NCI-H526 (cell line): ENCODE data around the gene ARID4B.
A peak's percentile ranks its signal among the peaks of the same experiment; 100 is the strongest.
"Not testable (repeated sequence)": the region's sequence is repeated elsewhere in the genome, so short reads cannot be mapped to it uniquely, and the experiment has no call there.

Experiments
- DNase-seq, 2 experiments: peaks; one replicate each; lab custom pipeline; 2025; lab: John Stamatoyannopoulos, UW

ARID4B gene

GRCh38 chr1:235296729-235297128 lies 31.2 kb downstream of the ARID4B start:
- DNase-seq, result no peak

GRCh38 chr1:235295902-235296350 lies 32.1 kb downstream of the ARID4B start:
- DNase-seq, result no peak

- DNase-seq, result no peak
These were observed 34.5 kb downstream of the ARID4B start for GRCh38 chr1:235293322-235293942.

GRCh38 chr1:235292790-235293189 lies 35.2 kb downstream of the ARID4B start:
- DNase-seq, result no peak

GRCh38 chr1:235291599-235292091 lies 36.3 kb downstream of the ARID4B start:
- no peak for DNase-seq

- peak in 1 of 2 experiments; percentile 24 for DNase-seq
These were observed 37.1 kb downstream of the ARID4B start for GRCh38 chr1:235290740-235291502.

GRCh38 chr1:235289859-235290739 lies 37.9 kb downstream of the ARID4B start:
- no peak for DNase-seq

GRCh38 chr1:235287208-235287882 lies 40.6 kb downstream of the ARID4B start:
- DNase-seq, result no peak

- DNase-seq, result no peak
These were observed 41.3 kb downstream of the ARID4B start for GRCh38 chr1:235286667-235287066.

GRCh38 chr1:235284231-235284769 lies 43.7 kb downstream of the ARID4B start:
- DNase-seq, result no peak

GRCh38 chr1:235283636-235284035 lies 44.3 kb downstream of the ARID4B start:
- DNase-seq, result not testable (repeated sequence)

GRCh38 chr1:235280467-235280866 lies 47.5 kb downstream of the ARID4B start:
- no peak for DNase-seq

GRCh38 chr1:235279694-235280093 lies 48.3 kb downstream of the ARID4B start:
- DNase-seq, result no peak

- DNase-seq, result no peak
These were observed 49.1 kb downstream of the ARID4B start for GRCh38 chr1:235278915-235279292.

GRCh38 chr1:235278233-235278914 lies 49.6 kb downstream of the ARID4B start:
- no peak for DNase-seq

GRCh38 chr1:235277709-235278108 lies 50.3 kb downstream of the ARID4B start:
- no peak for DNase-seq

- DNase-seq, result no peak
These were observed 52.1 kb downstream of the ARID4B start for GRCh38 chr1:235275836-235276235.

- no peak for DNase-seq
These were observed 52.8 kb downstream of the ARID4B start for GRCh38 chr1:235275223-235275622.

- no peak for DNase-seq
These were observed 55.1 kb downstream of the ARID4B start for GRCh38 chr1:235272851-235273250.

GRCh38 chr1:235270625-235271024 lies 57.4 kb downstream of the ARID4B start:
- DNase-seq, result no peak

GRCh38 chr1:235269990-235270389 lies 58.0 kb downstream of the ARID4B start:
- not testable (repeated sequence) for DNase-seq
